ENCODE measurements around the gene TM4SF20.

Gene TM4SF20

GRCh38 chr2:227347117-227347516 is 32.0 kb downstream of the TM4SF20 start:
- TF ChIP-seq KLF9 (tag by site-specific recombination; IDR thresholded peaks at IDR 0.05; ENCODE audit: low read depth) (no peak), REPIN1 (tag by site-specific recombination; IDR thresholded peaks at IDR 0.05; ENCODE audit: low read depth) (no peak), ZNF530 (tag by site-specific recombination; IDR thresholded peaks at IDR 0.05; ENCODE audit: low read depth) (no peak), ZNF202 (tag by site-specific recombination; IDR thresholded peaks at IDR 0.05; ENCODE audit: borderline replicate concordance) (no peak), ZBTB17 (tag by site-specific recombination; IDR thresholded peaks at IDR 0.05) (peak; percentile 24; the same call in 1 of the 2 replicates)
- Histone ChIP-seq H3K9me3 (ENCODE audit: control insufficient read depth, insufficient read depth, low read depth, low read length) (no peaks in the 10 kb centered on the region), H3K4me3 (ENCODE audit: low read depth, low read length) (no peak overlapping the region), H3K4me1 (ENCODE audit: control insufficient read depth, insufficient read depth, low read length) (0 out of 2 replicates have a peak, but pooled peaks cover 2% of the 10 kb centered on the region), H3K36me3 (ENCODE audit: control insufficient read depth in 2 of 2, insufficient read depth in 1 of 2, low read length in 2 of 2) (peaks cover 15 to 55% of the 10 kb centered on the region in 2 experiments), H3K27ac (ENCODE audit: extremely low read depth, low read depth, low read length) (no peak overlapping the region)
- ChIA-PET CTCF (interaction anchor here (0.6 to 1.2 kb wide), 4 partner anchors 9 to 44 kb away, joined by 3 to 5 read pairs (median 4); no protein-coding TSS in a partner anchor), POLR2A (no interaction called here)

- no peak for TF ChIP-seq ZNF560 (tag by site-specific recombination; IDR thresholded peaks at IDR 0.05; ENCODE audit: borderline replicate concordance)
- no peak for TF ChIP-seq ZNF549 (tag by site-specific recombination; IDR thresholded peaks at IDR 0.05)
- no peak for TF ChIP-seq ZNF677 (tag by site-specific recombination; IDR thresholded peaks at IDR 0.05)
- no peak for TF ChIP-seq ZNF792 (tag by site-specific recombination; IDR thresholded peaks at IDR 0.05)
- TF ChIP-seq MYNN (tag by site-specific recombination; IDR thresholded peaks at IDR 0.05; ENCODE audit: borderline replicate concordance): no peak
- TF ChIP-seq WT1 (tag by site-specific recombination; IDR thresholded peaks at IDR 0.05): no peak
- TF ChIP-seq KLF10 (tag by site-specific recombination; IDR thresholded peaks at IDR 0.05): no peak
- TF ChIP-seq PRDM10 (tag by site-specific recombination; IDR thresholded peaks at IDR 0.05): no peak
- H3K4me1 ChIP-seq (ENCODE audit: control insufficient read depth, insufficient read depth, low read length): 0 out of 2 replicates have a peak, but pooled peaks cover 5% of the 10 kb centered on the region
- POLR2A ChIA-PET: no interaction called here
- H3K36me3 ChIP-seq (ENCODE audit: control insufficient read depth in 2 of 2, insufficient read depth in 1 of 2, low read length in 2 of 2): peaks cover 15 to 44% of the 10 kb centered on the region in 2 experiments
- CTCF ChIA-PET: no interaction called here
- H3K27ac ChIP-seq (ENCODE audit: extremely low read depth, low read depth, low read length): no peak overlapping the region
- H3K9me3 ChIP-seq (ENCODE audit: control insufficient read depth, insufficient read depth, low read depth, low read length): no peaks in the 10 kb centered on the region
- no peak overlapping the region for H3K4me3 ChIP-seq (ENCODE audit: low read depth, low read length)
These were observed 34.9 kb downstream of the TM4SF20 start for GRCh38 chr2:227344231-227344630.

GRCh38 chr2:227341553-227341952 is 37.6 kb downstream of the TM4SF20 start:
- POLR2A ChIA-PET: no interaction called here
- Histone ChIP-seq H3K4me1 (ENCODE audit: control insufficient read depth, insufficient read depth, low read length) (0 out of 2 replicates have a peak, but pooled peaks cover 5% of the 10 kb centered on the region), H3K36me3 (ENCODE audit: control insufficient read depth in 2 of 2, insufficient read depth in 1 of 2, low read length in 2 of 2) (peaks cover 15 to 28% of the 10 kb centered on the region in 2 experiments), H3K9me3 (ENCODE audit: control insufficient read depth, insufficient read depth, low read depth, low read length) (no peaks in the 10 kb centered on the region), H3K27ac (ENCODE audit: extremely low read depth, low read depth, low read length) (no peak overlapping the region), H3K4me3 (ENCODE audit: low read depth, low read length) (no peak overlapping the region)
- CTCF ChIA-PET: interaction anchor here (0.7 kb wide), 1 partner anchor 132 kb away, joined by 3 read pairs; no protein-coding TSS in a partner anchor
- TF ChIP-seq ZNF433 (tag by site-specific recombination; IDR thresholded peaks at IDR 0.05; ENCODE audit: low read depth) (no peak), ZNF398 (tag by site-specific recombination; IDR thresholded peaks at IDR 0.05) (no peak), IKZF3 (tag by site-specific recombination; IDR thresholded peaks at IDR 0.05) (no peak), ZNF561 (tag by site-specific recombination; IDR thresholded peaks at IDR 0.05; ENCODE audit: borderline replicate concordance) (no peak), ZNF777 (tag by site-specific recombination; IDR thresholded peaks at IDR 0.05; ENCODE audit: borderline replicate concordance) (no peak), ZNF701 (tag by site-specific recombination; IDR thresholded peaks at IDR 0.05) (no peak), ZNF610 (tag by site-specific recombination; IDR thresholded peaks at IDR 0.05; ENCODE audit: borderline replicate concordance) (no peak), ZNF132 (tag by site-specific recombination; IDR thresholded peaks at IDR 0.05; ENCODE audit: borderline replicate concordance) (no peak), ZIC2 (tag by site-specific recombination; IDR thresholded peaks at IDR 0.05) (no peak), OSR2 (tag by site-specific recombination; IDR thresholded peaks at IDR 0.05) (peak; percentile 53; the same call in 1 of the 2 replicates), REST (tag by site-specific recombination; IDR thresholded peaks at IDR 0.05) (no peak)

All from HEK293 (cell line).